GM23248 (cell line): ENCODE data around the gene TMEM115. TPM values are rescaled to one million over a fixed set of nuclear protein-coding genes. Genes with fewer than 3 reads are reported as not detected.

Experiments
- DNase-seq: peaks from one replicate; pipeline ENCODE4 v3.0.0-alpha.2; 2015
- H2AFZ ChIP-seq: fragments of 200-600 bp; sonication (generic); 2 replicates; pipeline ENCODE4 v1.6.1; 2016; ENCODE audit warnings: antibody characterized with exemption
- H3F3A ChIP-seq: fragments of 200-600 bp; sonication (generic); 2 replicates; pipeline ENCODE4 v1.6.1; 2016; ENCODE audit warnings: mild to moderate bottlenecking, antibody characterized with exemption, mixed run types; ENCODE audit not compliant: insufficient read depth
- H3K27ac ChIP-seq: fragments of 200-600 bp; sonication (generic); 2 replicates; pipeline ENCODE4 v1.5.1; 2016; ENCODE audit warnings: mild to moderate bottlenecking
- H3K27me3 ChIP-seq: fragments of 200-600 bp; sonication (generic); replicated peaks from 2 replicates; pipeline ENCODE4 v1.6.1; 2016; ENCODE audit warnings: mild to moderate bottlenecking; ENCODE audit not compliant: insufficient read depth
- H3K36me3 ChIP-seq: fragments of 200-600 bp; sonication (generic); 2 replicates; pipeline ENCODE4 v1.6.1; 2016; ENCODE audit warnings: low read depth, mild to moderate bottlenecking
- H3K4me1 ChIP-seq: fragments of 200-600 bp; sonication (generic); 2 replicates; pipeline ENCODE4 v1.6.1; 2016; ENCODE audit warnings: mild to moderate bottlenecking; ENCODE audit not compliant: insufficient read depth
- H3K4me2 ChIP-seq: fragments of 200-600 bp; sonication (generic); one replicate; pipeline ENCODE4 v1.6.1; 2016; ENCODE audit warnings: mild to moderate bottlenecking; ENCODE audit not compliant: unreplicated experiment
- H3K4me3 ChIP-seq: fragments of 200-600 bp; sonication (generic); 2 replicates; pipeline ENCODE4 v1.5.1; 2016; ENCODE audit warnings: mild to moderate bottlenecking
- H3K79me2 ChIP-seq: fragments of 200-600 bp; sonication (generic); 2 replicates; pipeline ENCODE4 v1.6.1; 2016; ENCODE audit warnings: mild to moderate bottlenecking; ENCODE audit not compliant: insufficient read depth
- H3K9ac ChIP-seq: fragments of 200-600 bp; sonication (generic); 2 replicates; pipeline ENCODE4 v1.6.1; 2016; ENCODE audit warnings: mild to moderate bottlenecking
- H3K9me2 ChIP-seq: fragments of 200-600 bp; sonication (generic); 2 replicates; pipeline ENCODE4 v1.6.1; 2016; ENCODE audit warnings: mixed run types, mild to moderate bottlenecking, moderate library complexity; ENCODE audit not compliant: insufficient read depth
- H3K9me3 ChIP-seq: fragments of 200-600 bp; sonication (generic); one replicate; pipeline ENCODE4 v1.6.1; 2017; ENCODE audit warnings: low read depth
- H4K20me1 ChIP-seq: fragments of 200-600 bp; sonication (generic); 2 replicates; pipeline ENCODE4 v1.6.0; 2016; ENCODE audit not compliant: insufficient read depth
- EZH2 ChIP-seq: fragments of 200-600 bp; sonication (generic); IDR thresholded peaks from 2 replicates; pipeline ENCODE4 v1.6.1; 2018; ENCODE audit warnings: antibody characterized with exemption, mild to moderate bottlenecking; ENCODE audit not compliant: insufficient read depth, poor library complexity, severe bottlenecking
- EZH2phosphoT487 ChIP-seq: fragments of 200-600 bp; sonication (generic); IDR thresholded peaks from 2 replicates; pipeline ENCODE4 v1.6.1; 2018; ENCODE audit warnings: antibody characterized with exemption, moderate library complexity, mild to moderate bottlenecking, low read depth; ENCODE audit not compliant: insufficient read depth
- WGBS, 2 experiments: methylation state at CpG; one replicate each; pipeline ENCODE4 v1.1.6; 2015 to 2017; ENCODE audit warnings: low lambda C conversion rate in 2 of 2, low coverage in 1 of 2; ENCODE audit errors: missing lambda C conversion rate in 2 of 2; 5-methylcytosine and 5-hydroxymethylcytosine counted together
- in situ Hi-C: fragments of 300-500 bp; cut with MboI; formaldehyde crosslinking; loops from 2 replicates; pipeline ENCODE4 v1.15.0; 2020
- polyA plus RNA-seq: library from polyadenylated mRNA; unstranded; fragments of >200 nt; fragmentation: Nextera tagmentation; extraction: Ambion mirVana; gene quantifications from 2 replicates; pipeline ENCODE4 v1.2.1, GENCODE V29; 2016
- total RNA-seq: library from RNA; depleted of rRNA; stranded (reverse); fragments of >200 nt; shearing (Covaris generic); gene quantifications from 2 replicates; pipeline ENCODE4 v1.2.3, GENCODE V29; 2014

Gene TMEM115
- total and polyA plus RNA-seq, 2 experiments from 2014 or later, result 73.1 to 95.4 TPM

- DNase-seq, result no peak
- no peak overlapping the region for H2AFZ ChIP-seq
- in situ Hi-C loops, result no loop called here
- no peaks in the 10 kb centered on the region for H3K36me3 ChIP-seq
- H3K4me1 ChIP-seq, result no peaks in the 10 kb centered on the region
- no peaks in the 10 kb centered on the region for H3K9me2 ChIP-seq
- H3K4me2 ChIP-seq, result no peak overlapping the region
- TF ChIP-seq EZH2phosphoT487 (no peak), EZH2 (no peak)
- no peak overlapping the region for H3K27ac ChIP-seq
- H3K9ac ChIP-seq, result no peak overlapping the region
- H3F3A ChIP-seq, result no peaks in the 10 kb centered on the region
- 56 to 68% methylated on average over 4 to 5 of the region's 5 CpGs for WGBS, 2 experiments
- H3K9me3 ChIP-seq, result no peaks in the 10 kb centered on the region
- no peak overlapping the region for H3K4me3 ChIP-seq
- peaks cover 15% of the 10 kb centered on the region for H3K27me3 ChIP-seq
- H3K79me2 ChIP-seq, result no peaks in the 10 kb centered on the region
- no peaks in the 10 kb centered on the region for H4K20me1 ChIP-seq
Measured at GRCh38 chr3:50392101-50392715, 32.9 kb upstream of the TMEM115 start.

DNA sequence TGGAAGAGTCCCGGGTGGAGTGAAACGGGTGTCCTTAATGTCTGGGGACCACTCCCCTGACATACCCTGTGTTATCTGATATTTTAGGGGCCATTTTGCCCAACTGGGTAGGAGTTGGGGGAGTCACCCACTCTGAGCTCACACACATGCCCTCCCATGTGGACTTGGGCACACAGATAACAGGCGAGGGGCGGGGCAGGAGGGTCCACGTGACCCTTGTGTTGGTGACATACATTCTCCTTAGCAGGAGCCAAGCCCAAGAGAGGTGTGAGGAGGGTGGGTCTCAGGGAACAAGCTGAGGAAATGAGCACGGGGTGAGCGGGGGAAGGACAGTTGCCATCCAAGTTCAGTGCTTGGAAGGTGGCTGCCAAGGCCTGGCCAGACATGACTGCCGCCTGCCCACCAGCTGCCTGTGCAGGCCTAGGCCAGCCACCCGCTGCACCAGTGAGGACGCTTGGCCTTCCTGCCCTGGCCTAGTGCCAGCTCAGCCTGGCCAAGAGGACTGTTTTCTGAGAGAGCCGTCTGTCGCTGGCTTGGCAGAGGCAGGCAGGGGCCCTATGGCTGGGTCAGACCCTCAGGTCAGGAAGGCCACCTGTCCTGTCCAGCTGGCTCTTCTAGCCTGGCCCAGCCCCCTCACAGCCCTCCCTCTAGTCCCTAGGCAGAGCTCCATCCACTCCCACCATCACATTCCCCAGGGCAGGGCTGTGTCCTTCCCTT, 31.3 kb upstream of the TMEM115 start:
- TF ChIP-seq EZH2phosphoT487 (no peak), EZH2 (no peak)
- Histone ChIP-seq H3K36me3 (no peaks in the 10 kb centered on the region), H3K9me3 (no peaks in the 10 kb centered on the region), H3K4me1 (no peaks in the 10 kb centered on the region), H3K27me3 (peaks cover 16% of the 10 kb centered on the region), H3K4me3 (no peak overlapping the region), H3K4me2 (no peak overlapping the region), H3K9me2 (no peaks in the 10 kb centered on the region), H3F3A (no peaks in the 10 kb centered on the region), H2AFZ (no peak overlapping the region), H3K27ac (no peak overlapping the region), H4K20me1 (no peaks in the 10 kb centered on the region), H3K9ac (no peak overlapping the region), H3K79me2 (no peaks in the 10 kb centered on the region)
- in situ Hi-C loops, result no loop called here
- DNase-seq, result no peak
- 50 to 59% methylated on average over 10 to 12 of the region's 12 CpGs for WGBS, 2 experiments

DNA sequence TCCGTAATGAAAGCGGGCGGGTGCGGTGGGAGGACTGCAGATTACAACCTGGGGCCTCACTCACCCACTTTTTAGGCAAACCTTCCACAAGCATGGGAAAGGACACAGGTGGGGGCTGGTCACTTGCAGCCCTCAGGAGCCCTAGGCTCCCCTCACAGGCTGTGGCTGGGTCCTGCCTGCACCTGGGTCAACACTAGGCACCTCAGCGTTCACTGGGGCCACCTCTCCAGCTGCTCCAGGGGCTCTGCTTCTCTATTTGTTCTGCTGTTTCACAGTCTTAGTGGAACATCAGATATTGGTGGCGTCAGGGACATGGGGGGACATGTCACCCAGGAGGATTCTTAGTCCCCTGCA, 30.1 kb upstream of the TMEM115 start:
- Histone ChIP-seq H3K36me3 (no peaks in the 10 kb centered on the region), H3K4me3 (no peak overlapping the region), H3K4me2 (no peak overlapping the region), H4K20me1 (no peaks in the 10 kb centered on the region), H3K9me3 (no peaks in the 10 kb centered on the region), H3K9me2 (no peaks in the 10 kb centered on the region), H3F3A (no peaks in the 10 kb centered on the region), H3K9ac (no peak overlapping the region), H3K79me2 (no peaks in the 10 kb centered on the region), H3K27ac (no peak overlapping the region), H3K27me3 (peaks cover 22% of the 10 kb centered on the region), H3K4me1 (no peaks in the 10 kb centered on the region), H2AFZ (no peak overlapping the region)
- 76 to 84% methylated on average over 6 of the region's 6 CpGs for WGBS, 2 experiments
- no peak for DNase-seq
- in situ Hi-C loops, result no loop called here
- TF ChIP-seq EZH2, result no peak

DNA sequence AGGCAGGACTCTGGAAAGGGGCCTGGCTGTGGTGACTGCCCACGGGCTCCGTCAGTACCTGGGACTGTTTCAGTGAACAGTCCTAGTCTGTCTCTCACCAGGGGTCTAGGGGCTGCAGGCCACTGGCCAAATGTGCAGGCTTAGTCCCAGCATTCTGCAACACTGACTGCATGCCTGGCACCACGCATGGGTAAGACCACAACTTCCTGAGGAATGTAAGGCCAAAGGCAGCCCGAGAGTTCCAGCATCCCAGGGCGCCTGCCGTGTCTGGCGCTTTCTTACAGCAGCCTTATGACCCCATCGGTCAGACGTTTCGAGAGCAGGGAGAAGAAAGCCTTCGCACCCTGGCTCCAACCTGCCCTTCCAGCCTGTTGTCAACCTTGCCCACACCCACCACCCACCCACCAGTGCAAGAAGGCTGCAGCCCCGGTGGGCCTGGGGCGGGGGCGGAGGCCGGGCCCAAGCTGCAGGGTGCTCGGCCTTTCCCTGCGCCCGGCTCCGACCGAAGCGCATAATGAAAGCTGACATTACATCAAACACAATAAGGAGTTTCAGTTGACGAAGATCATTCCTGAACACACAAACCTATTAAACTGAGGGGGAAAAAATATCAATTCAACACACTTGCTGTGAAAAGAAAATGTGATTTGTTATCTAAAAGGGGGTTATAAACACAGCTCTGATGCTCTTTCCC, 29.5 kb upstream of the TMEM115 start:
- Histone ChIP-seq H3K27ac (no peak overlapping the region), H3K9me3 (no peaks in the 10 kb centered on the region), H3K79me2 (no peaks in the 10 kb centered on the region), H3K36me3 (no peaks in the 10 kb centered on the region), H3K9ac (no peak overlapping the region), H4K20me1 (no peaks in the 10 kb centered on the region), H2AFZ (no peak overlapping the region), H3F3A (no peaks in the 10 kb centered on the region), H3K9me2 (no peaks in the 10 kb centered on the region), H3K27me3 (peaks cover 22% of the 10 kb centered on the region), H3K4me2 (no peak overlapping the region), H3K4me1 (no peaks in the 10 kb centered on the region), H3K4me3 (no peak overlapping the region)
- in situ Hi-C loops, result no loop called here
- TF ChIP-seq EZH2, result no peak
- no peak for TF ChIP-seq EZH2phosphoT487
- 70 to 73% methylated on average over 20 to 22 of the region's 22 CpGs for WGBS, 2 experiments
- DNase-seq, result no peak
